Activated CD8-positive, alpha-beta memory T cell treated with anti-CD3 and anti-CD28 coated beads for 36 hours (primary cell): ENCODE measurements around the gene LMOD1. TPM values are rescaled to one million over a fixed set of nuclear protein-coding genes. Genes with fewer than 3 reads are reported as not detected.
"Not testable (repeated sequence)": the region's sequence is repeated elsewhere in the genome, so short reads cannot be mapped to it uniquely, and the experiment has no call there.

Experiments
- CTCF ChIA-PET: fragments of 350-600 bp; sonication (Branson Sonifier 250); formaldehyde crosslinking; loops from one replicate; lab custom pipeline; 2021; ENCODE audit warnings: antibody characterized with exemption; lab: Charles Lee
- POLR2A ChIA-PET: fragments of 350-600 bp; sonication (Branson Sonifier 250); formaldehyde crosslinking; loops from one replicate; lab custom pipeline; 2021; ENCODE audit warnings: antibody characterized with exemption; lab: Charles Lee
- total RNA-seq, 2 experiments: library from RNA; stranded (reverse); gene quantifications; one replicate each; pipeline ENCODE4 v1.2.3, GENCODE V29; 2021

Gene LMOD1
- total RNA-seq, 2 experiments from 2014 or later = not detected

DNA sequence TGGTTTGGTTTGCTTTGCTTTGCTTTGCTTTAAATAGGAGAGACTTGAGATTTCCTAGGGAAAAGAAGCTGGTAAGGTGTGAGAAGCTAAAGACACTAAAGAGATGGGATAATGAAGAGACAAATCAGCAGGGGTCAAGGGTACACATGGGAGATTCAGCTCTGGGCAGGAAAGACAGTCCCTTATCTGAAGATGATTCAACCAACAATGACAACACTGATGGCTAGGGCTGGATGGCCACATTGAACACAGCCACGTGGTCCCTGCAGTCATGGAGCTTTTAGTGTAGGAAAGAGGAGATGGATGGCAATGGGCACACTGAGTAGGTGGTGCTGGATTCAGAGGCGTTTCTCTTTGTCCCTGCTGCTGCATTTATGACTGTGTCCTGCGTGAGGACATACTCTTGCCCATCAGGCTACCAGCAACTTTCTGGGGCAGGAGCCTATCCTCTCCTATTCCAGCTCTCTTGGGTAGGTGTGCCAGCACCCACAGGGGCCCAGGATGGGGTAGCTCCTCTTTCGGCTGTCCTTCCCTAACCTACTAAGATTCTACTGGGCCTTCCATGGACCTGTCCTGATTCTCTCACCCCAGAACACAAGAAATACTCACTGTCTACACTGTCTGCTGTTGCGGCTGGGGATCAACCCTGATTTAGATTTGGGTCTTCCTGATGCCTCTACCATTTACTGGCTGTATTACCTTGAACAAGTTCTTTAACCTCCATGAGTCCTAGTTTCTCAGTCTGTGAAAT is 59.1 kb downstream of the LMOD1 start:
- ChIA-PET POLR2A (no interaction called here), CTCF (interaction anchor here (2.3 kb wide), 1 partner anchor 8 kb away, joined by 18 read pairs; no protein-coding TSS in a partner anchor)

DNA sequence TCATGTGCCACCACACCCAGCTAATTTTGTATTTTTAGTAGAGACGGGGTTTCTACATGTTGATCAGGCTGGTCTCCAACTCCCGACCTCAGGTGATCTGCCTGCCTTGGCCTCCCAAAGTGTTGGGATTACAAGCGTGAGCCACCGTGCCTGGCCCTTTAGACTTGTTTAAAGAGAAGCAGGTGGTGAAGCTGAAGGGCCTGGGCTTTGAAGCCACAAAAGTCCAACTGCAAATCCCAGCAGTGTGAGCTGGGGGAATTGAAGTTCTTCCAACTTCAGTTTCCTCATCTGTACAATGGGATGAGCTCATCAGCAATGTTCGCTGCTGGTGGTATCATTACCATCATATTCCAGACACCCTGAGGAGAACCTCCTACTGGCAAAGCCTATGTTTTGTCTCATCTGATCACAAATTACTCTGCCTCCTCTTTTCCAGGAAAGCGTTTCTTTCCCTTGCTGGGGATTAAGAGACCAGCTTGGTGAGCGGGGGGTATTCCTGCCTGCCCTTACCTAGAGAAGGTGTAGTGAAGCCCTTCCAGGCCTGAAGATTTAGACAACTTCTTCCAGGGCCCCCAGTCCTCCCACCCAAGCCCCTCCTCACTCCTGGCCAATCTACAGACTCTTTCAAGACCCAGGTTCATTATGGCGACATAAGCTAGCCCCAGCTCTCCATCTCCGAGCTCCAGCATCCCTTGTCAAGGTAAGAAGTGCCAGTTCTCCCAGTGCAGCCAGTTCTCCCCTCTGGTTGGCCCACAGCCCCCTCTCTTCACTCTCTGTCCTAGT is 60.1 kb downstream of the LMOD1 start:
- ChIA-PET POLR2A (no interaction called here), CTCF (interaction anchor here (2.3 kb wide), 1 partner anchor 9 kb away, joined by 18 read pairs; no protein-coding TSS in a partner anchor)

DNA sequence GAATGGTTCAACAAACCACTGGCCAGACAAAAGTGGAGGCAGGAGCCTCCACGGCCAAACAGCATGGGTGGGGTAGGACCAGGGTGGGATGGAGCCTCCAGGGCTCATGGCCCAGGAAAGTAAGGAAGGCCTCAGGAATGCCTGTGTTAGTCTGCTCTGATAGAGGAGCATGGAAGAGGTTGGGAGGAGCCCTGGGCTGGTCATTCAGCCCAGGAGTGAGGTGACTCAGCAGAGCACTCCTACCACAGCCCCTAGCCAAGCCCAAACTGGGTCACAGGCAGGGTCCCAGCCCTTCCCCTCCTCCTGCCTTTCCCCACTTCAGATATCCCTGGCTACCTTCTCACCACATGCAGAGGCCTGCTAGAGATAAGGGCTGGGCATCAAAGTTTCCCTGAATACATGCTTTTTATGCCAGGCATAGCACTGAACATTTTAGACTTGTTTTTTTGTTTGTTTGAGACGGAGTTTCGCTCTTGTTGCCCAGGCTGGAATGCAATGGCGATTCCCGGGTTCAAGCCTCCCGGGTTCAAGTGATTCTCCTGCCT is 60.7 kb downstream of the LMOD1 start:
- ChIA-PET CTCF (interaction anchor here (2.3 kb wide), 1 partner anchor 10 kb away, joined by 18 read pairs; no protein-coding TSS in a partner anchor), POLR2A (no interaction called here)

DNA sequence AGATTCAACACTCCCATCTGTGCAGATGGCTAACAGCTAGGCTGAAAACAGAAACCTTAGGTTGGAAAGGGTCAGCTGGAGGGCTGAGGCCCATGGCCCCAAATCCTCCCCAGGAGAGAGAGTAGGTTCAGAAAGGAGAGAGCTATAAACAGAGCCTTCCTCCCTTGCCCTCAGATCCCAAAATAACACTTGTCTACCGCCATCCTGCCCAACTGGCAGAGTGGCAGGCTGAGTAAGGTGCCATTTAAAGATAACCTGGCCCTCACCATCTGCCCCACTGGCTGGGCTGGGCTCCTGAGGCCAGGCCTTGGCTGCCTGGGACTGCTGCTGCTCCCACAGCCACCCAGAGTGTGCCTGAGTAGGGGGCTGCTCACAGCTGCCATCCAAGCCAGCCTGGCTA is 61.9 kb downstream of the LMOD1 start:
- CTCF ChIA-PET = interaction anchor here (0.6 to 2.9 kb wide), 4 partner anchors 9 to 195 kb away, joined by 3 to 15 read pairs (median 4); no protein-coding TSS in a partner anchor
- POLR2A ChIA-PET = no interaction called here

DNA sequence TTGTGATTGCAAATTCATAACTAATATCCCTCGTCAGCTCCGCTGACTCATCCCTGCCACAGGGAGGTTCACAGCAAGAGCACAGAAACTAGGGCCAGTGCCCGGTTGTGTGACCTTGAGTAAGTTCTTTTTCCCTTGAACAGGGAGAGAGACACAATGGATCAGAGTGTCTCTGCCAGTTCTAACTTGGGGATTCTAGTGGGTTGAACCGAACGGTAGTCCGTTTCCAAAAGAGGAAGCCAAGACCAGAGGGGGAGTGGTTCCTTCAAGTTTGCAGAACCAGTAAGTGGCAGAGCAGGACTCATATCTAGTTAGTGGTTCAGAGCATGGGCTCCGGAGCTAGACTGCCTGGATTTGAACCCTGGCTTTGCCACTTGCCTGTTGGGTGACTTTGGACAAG is 62.6 kb downstream of the LMOD1 start:
- CTCF ChIA-PET = interaction anchor here (0.6 to 2.9 kb wide), 3 partner anchors 10 to 195 kb away, joined by 3 to 15 read pairs (median 6); no protein-coding TSS in a partner anchor
- POLR2A ChIA-PET = no interaction called here

DNA sequence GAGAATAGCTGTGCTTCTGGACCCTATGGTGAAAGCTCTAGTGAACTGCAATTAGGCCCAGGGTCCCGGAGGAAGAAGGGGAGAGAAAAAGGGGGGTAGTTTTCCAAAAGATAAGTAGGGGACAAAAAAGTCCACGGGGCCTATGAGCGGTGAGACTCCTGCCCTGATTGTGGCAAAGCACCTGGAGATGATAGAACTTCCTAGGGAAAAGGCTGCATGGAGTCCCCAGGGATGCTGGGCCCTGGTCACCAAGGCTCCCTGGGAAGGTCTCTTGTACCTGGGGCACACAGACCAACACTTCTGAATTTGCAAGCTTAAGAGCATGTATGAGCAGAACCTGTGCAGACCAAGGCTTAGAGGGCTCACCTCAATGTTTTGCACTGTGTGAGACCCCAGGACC is 63.1 kb downstream of the LMOD1 start:
- CTCF ChIA-PET = interaction anchor here (1.7 to 2.9 kb wide), 2 partner anchors 10 to 12 kb away, joined by 6 to 15 read pairs; no protein-coding TSS in a partner anchor
- POLR2A ChIA-PET = interaction anchor here (0.7 to 0.9 kb wide), 5 partner anchors 19 to 265 kb away, joined by 3 to 8 read pairs (median 3); no protein-coding TSS in a partner anchor

DNA sequence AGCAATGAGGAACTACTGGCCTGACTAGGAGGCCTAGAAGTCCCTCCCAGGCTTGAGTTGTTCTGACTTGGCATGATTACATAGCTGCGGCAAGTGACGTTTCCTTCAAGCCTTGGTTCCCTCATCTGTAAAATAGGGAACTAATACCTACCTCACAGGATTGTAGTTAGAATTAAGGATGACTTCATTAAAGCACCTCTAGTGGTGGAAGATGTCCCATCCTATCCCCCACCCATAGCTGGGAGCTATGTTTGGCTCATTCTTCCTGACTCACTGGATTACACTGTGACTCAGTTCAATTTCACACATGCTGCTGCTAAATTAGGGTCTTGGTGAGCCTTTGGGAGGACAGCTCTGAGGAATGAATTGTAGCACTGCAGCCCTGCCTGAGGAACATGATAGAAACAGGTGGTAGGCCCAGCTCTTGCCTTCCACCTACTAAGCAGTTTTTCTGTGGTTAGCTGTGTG is 63.6 kb downstream of the LMOD1 start:
- POLR2A ChIA-PET = interaction anchor here (0.7 to 0.9 kb wide), 5 partner anchors 19 to 265 kb away, joined by 3 to 8 read pairs (median 3); no protein-coding TSS in a partner anchor
- CTCF ChIA-PET = interaction anchor here (0.7 to 2.9 kb wide), 2 partner anchors 13 to 261 kb away, joined by 3 to 15 read pairs; no protein-coding TSS in a partner anchor

DNA sequence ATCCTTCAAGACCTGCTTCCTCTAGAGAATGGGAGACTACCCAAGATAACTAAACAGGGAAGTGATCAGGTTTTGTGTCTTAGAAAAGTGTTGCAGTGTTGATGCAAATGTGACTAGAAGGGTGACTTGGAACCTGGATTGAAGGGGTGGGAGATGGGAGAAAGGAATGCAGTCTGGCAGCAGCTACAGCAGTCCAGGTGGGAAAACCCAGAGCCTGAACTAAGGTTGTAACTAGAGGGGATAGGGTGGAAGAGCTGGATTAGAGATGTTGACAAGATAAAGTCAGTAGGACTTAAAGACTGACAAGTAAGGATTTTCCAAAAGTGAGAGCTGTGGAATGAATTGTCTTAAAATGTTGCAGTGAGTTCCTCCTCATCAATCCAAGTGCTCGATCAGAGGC is 64.7 kb downstream of the LMOD1 start:
- ChIA-PET POLR2A (interaction anchor here (0.6 kb wide), 1 partner anchor 105 kb away, joined by 5 read pairs; no protein-coding TSS in a partner anchor), CTCF (interaction anchor here (0.7 to 0.9 kb wide), 2 partner anchors 13 to 109 kb away, joined by 3 read pairs; no protein-coding TSS in a partner anchor)

DNA sequence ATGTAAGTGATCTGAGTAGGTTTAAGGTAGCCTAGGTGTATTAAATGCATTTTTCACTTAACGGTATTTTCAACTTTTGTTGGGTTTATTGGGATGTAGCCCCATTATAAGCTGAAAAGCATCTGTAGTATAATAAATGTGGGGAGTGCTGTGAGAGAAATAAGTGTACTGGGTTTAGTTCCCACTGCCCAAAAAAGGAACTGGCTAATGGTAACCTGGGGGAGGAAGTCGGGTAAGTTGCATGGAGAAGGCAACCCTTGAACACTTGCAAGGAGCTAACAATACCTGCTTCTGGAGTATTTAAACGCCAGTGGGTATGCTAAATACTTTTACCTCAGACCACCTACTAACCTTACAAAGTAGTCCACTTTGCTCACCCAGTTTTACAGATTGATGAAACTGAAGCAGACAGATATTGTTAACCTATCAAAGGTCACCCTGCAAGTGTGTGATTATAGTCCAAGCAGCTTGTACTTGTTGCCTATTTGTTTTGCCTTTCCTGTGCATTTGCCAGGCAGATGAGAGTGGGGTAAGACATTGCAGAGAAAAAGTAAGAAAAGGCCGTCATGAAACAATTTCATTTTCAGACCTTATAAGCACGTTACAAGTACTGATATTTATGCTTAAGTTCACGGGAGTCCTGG is 65.3 kb downstream of the LMOD1 start:
- ChIA-PET POLR2A (no interaction called here), CTCF (interaction anchor here (0.9 to 1.5 kb wide), 3 partner anchors 9 to 15 kb away, joined by 3 to 5 read pairs (median 5); no protein-coding TSS in a partner anchor)

DNA sequence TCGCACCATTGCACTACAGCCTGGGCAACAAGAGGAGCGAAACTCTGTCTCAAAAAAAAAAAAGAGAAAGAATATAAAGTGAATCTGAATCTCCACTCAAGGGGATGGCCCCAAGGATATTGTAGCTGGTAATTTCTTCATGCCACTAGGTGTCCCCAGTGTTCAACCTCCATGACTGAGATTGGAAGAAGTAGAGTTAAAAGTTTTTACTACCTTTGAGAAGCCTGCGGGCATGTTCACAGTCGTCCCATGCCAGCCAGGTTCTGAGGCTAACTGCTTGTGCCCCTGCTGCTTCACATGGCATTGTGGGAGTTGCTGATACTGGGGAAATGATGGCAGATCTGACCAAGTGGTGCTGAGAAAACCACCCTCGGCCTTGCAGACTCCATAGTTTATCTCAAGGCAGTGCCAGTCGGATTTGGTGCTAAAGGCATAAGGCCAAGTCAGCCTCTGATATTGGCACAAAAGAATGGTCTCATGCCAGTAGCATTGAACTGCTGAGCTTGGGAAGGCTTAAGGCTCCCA is 68.4 kb downstream of the LMOD1 start:
- POLR2A ChIA-PET = no interaction called here
- CTCF ChIA-PET = interaction anchor here (1.0 to 1.5 kb wide), 4 partner anchors 9 to 32 kb away, joined by 3 to 5 read pairs (median 3); no protein-coding TSS in a partner anchor

DNA sequence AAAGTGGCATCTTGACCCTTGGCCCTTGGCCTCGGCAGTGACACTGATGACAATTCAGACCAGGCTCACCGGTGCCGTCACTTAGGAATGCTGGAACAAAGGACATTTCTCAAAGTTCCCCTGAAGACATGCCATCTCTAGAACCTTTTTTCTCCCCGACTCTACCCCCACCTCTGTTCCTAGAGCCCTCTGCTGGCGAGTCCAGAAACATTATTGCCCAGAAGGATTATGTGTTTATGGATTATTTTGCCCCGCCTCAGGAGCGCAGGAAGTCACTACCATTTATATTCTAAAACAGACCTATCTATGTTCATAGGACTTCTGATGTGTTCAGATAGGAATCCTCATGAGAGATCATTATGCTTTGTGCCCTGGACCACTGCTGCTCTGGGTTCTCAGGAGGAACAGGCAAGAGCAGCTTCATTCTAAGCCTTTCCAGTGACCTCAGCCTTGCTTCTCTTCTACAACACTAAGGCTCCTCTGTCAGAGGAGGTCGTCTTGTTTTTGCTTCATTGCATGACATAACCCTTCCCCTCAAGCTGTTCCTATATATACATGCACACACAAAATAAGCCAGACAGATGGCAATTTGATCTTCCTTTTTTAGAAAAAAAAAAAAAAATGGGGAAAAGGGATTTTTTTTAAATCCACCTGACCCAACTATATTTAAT is 70.1 kb downstream of the LMOD1 start:
- POLR2A ChIA-PET = no interaction called here
- CTCF ChIA-PET = no interaction called here

DNA sequence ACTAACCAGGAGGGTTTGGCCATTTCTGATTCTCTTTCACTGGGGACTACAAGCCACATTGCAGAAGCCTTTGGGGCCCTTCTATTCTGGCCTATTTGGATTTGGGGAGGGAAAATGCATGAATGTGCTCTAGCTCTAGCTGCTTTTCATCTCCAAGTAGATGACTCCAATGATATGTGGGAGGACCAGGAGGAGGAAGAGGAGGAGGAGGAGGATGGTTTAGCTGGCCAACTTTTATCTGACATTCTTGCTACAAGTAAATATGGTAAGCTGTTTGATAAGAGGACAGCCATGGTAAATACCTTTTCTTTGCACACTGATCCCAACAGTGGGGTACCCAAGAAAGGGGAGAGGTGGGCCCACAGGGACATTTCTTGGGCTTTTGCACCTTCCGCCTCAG is 71.7 kb downstream of the LMOD1 start:
- POLR2A ChIA-PET = no interaction called here
- CTCF ChIA-PET = interaction anchor here (0.9 to 1.0 kb wide), 2 partner anchors 10 to 22 kb away, joined by 3 read pairs; no protein-coding TSS in a partner anchor

DNA sequence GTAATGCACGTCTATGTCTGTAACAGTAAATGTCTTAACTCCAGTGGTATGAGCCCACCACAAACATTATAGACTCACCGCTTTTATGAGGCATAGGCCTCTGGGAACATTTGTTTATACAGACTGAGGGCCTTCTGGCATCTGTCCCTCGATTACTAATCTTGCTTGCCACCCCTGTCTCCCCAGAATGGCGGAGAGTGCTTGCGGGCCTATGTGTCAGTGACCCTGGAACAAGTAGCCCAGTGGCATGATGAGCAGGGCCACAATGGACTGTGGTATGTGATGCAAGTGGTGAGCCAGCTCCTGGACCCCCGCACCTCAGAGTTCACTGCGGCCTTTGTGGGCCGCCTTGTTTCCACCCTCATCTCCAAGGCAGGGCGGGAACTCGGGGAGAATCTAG is 76.0 kb downstream of the LMOD1 start:
- ChIA-PET CTCF (interaction anchor here (1.2 kb wide), 1 partner anchor 26 kb away, joined by 4 read pairs; no protein-coding TSS in a partner anchor), POLR2A (no interaction called here)

DNA sequence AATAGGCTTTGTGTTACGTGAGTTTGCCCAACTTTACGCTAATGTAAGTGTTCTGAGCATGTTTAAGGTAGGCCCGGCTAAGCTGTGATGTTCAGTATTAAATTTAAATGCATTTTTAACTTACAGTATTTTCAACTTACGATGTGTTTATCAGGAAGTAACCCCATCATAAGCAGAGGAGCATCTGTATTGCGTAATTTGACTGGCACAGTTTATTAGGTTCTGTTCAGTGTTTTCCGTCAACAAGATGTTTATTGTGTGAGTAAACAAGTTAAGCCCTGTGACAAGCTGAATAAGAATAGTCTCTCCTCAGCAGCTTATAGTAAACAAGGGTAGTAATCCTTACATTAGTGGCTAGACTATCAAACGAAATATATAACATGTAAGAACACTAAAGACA is 84.9 kb downstream of the LMOD1 start:
- CTCF ChIA-PET = interaction anchor here (0.6 to 1.5 kb wide), 2 partner anchors 112 to 178 kb away, joined by 4 read pairs; no protein-coding TSS in a partner anchor

DNA sequence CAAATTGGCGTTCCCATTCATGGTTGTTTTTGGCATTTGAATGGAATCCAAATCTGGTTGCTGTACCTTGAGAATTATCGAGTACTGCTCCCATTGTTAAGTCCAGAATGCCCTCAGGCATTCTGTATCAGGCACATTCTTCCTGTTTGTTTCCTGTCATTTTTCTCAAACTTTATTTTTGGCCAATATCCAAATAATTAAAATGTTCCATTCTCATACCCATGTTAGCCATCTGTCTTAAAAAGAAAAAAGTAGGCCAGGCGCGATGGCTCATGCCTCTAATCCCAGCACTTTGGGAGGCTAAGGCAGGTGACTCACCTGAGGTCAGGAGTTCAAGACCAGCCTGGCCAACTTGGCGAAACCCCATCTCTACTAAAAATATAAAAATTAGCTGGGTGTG is 86.9 kb downstream of the LMOD1 start:
- CTCF ChIA-PET = no interaction called here
- POLR2A ChIA-PET = no interaction called here

More for the DNA sequence above, 84.9 kb downstream of the LMOD1 start:
- POLR2A ChIA-PET = no interaction called here

DNA sequence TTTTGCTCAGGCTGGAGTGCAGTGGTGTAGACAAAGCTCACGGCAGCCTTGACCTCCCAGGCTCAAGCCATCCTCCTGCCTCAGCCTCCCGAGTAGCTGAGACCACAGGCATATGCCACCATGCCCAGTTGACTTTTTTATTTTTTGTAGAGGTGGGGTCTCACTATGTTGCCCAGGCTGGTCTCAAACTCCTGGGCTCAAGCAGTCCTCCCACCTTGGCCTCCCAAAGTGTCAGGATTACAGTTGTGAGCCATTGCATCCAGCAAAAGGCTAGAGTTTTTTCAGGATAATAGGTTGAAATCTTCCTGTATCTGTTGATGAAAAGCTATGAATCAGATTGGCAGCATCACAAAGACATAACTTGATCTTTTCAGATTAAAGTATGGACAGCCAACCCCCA is 89.6 kb downstream of the LMOD1 start:
- POLR2A ChIA-PET, CTCF ChIA-PET: not testable (repeated sequence)

DNA sequence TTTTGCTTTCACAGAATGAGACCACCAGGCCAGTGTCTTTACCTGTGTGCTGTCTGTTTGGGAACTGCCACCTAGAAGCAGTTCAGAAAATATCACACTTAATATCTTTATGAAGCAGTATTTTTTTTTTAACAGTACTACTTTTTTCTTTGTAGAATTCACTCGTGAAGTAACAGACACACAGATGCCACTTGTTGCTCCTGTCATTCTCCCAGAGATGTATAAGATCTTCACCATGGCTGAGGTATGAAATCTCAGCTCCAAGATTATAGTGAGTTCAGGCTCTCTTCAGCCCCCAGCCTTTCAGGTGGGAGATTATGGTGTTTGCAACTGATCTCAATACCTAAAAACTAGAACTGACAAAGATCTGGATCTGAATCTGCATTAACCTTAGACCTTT is 94.4 kb downstream of the LMOD1 start:
- ChIA-PET POLR2A (no interaction called here), CTCF (interaction anchor here (0.9 to 1.5 kb wide), 2 partner anchors 26 to 45 kb away, joined by 3 to 6 read pairs; no protein-coding TSS in a partner anchor)

DNA sequence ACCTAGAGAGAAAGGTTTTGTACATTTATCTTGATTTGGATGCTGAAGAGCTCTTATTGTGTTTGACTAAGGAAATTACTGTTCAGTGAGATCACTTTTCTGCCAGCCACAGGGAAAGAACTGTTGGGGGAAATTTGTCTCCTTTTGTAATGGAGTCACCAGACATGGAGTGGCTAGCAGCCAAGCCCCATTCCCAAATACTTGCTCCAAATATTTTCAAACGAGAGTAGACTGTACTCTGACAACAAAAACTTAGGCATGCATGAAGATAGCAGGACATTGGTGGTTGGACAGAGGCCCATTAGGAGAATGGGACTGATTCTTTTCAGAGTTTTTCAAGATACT is 96.3 kb downstream of the LMOD1 start:
- CTCF ChIA-PET = no interaction called here
- POLR2A ChIA-PET = no interaction called here
